GM12891 (cell line): Measurements from ENCODE around the gene FIG4.
"Not testable (repeated sequence)": the region's sequence is repeated elsewhere in the genome, so short reads cannot be mapped to it uniquely, and the experiment has no call there.

Experiments
- DNase-seq: peaks from one replicate; pipeline ENCODE4 v3.0.0; 2011; ENCODE audit warnings: low spot score; ENCODE audit not compliant: insufficient read length
- FAIRE-seq: peaks from 2 replicates; lab custom pipeline; 2011; peaks lifted over from hg19 to GRCh38; lab: Jason Lieb, UNC
- PAX5 ChIP-seq: IDR thresholded peaks from 2 replicates; pipeline ENCODE4 v1.6.1; 2011; ENCODE audit warnings: low read length, moderate library complexity, mild to moderate bottlenecking; ENCODE audit not compliant: insufficient read depth, severe bottlenecking
- POLR2A ChIP-seq: IDR thresholded peaks from 2 replicates; pipeline ENCODE4 v1.6.1; 2011; ENCODE audit warnings: low read depth, low read length, control low read depth
- POLR2AphosphoS5 ChIP-seq: IDR thresholded peaks from 2 replicates; pipeline ENCODE4 v1.6.1; 2011; ENCODE audit warnings: low read depth, low read length, control low read depth
- POU2F2 ChIP-seq: IDR thresholded peaks from 2 replicates; pipeline ENCODE4 v1.6.1; 2011; ENCODE audit warnings: low read depth, mild to moderate bottlenecking, control low read depth, low read length, moderate library complexity
- SPI1 ChIP-seq: IDR thresholded peaks from 2 replicates; pipeline ENCODE4 v1.6.1; 2011; ENCODE audit warnings: low read depth, low read length, control low read depth
- TAF1 ChIP-seq: IDR thresholded peaks from 2 replicates; pipeline ENCODE4 v1.6.1; 2011; ENCODE audit warnings: low read depth, low read length, control low read depth

FIG4 gene

DNA sequence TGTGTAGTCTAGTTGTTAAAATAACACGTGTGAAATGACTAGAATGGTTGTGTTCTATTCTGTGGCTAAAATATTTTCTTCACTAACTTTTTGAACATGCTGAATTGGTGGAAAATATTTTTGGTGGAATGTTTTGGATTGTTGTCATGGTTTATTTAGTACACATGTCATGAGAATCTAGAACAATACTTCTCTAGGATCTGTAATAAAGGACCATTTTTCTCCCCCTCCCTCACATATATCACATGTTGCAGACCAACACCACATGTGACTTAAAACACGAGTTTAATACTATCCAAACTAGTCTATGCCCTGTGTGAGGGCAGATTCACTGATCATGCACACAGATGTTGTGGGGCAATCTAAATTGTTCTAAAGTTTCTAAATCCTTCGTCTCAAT, 29.2 kb downstream of the FIG4 start:
- TF ChIP-seq SPI1, result no peak
- FAIRE-seq (no peak), DNase-seq (no peak)

DNA sequence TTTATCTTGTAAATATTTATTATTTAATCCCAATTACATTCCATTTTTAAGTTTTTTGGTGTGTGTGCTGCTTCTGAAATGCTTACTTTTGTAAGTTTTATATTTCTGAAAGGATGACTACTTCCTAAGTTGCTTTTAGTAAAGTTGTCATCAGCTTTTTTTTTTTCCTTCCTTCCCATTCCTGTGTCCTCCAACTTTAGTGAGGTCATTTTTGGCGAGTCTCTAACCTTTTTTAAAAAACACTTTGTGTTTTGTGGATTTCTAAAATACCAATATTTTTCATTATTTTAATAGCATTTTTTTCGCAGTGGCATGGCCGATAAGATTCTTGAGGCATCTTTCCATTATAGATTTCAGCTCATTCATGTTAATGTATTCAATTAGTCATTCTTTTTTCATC, 30.9 kb downstream of the FIG4 start:
- TF ChIP-seq POU2F2 (no peak), POLR2AphosphoS5 (no peak), SPI1 (no peak), POLR2A (no peak), PAX5 (no peak)
- DNase-seq, result no peak
- FAIRE-seq, result no peak

DNA sequence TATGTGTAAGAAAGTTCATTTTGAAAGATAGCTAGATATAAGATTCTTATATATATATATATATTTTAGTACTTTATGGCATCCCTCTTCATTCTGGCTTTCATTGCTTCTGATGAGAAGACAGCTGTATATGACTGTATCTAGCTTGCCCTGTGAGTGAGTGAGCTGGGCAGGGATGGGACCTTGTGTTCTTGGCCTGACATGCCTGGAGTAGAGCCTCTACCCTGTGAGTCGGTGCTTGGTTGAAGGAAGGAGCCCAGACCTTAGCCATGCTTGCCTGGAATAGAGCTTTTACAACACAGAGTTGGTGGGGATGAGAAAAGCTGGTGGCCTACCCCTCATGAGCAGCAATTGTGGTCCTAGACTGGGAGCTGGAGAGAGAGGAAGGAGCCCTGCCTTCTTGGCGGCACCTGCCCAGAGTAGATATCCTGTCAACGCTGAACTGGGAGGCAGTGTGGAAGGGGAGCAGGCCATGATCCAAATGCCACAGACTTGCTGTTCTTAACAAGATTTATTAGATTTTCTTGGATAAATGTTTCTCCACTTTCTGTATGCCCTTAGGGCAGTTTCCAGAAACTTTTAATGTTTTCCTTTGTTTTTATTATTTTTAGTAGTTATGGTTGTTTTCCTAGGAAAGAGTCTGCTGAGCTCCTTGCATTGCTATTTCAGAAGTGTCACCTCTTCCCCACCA, 31.6 kb downstream of the FIG4 start:
- no peak for DNase-seq
- no peak for FAIRE-seq
- TF ChIP-seq TAF1, result no peak
- no peak for TF ChIP-seq SPI1
- TF ChIP-seq PAX5, result no peak
- no peak for TF ChIP-seq POLR2A
- no peak for TF ChIP-seq POU2F2
- TF ChIP-seq POLR2AphosphoS5, result no peak

DNA sequence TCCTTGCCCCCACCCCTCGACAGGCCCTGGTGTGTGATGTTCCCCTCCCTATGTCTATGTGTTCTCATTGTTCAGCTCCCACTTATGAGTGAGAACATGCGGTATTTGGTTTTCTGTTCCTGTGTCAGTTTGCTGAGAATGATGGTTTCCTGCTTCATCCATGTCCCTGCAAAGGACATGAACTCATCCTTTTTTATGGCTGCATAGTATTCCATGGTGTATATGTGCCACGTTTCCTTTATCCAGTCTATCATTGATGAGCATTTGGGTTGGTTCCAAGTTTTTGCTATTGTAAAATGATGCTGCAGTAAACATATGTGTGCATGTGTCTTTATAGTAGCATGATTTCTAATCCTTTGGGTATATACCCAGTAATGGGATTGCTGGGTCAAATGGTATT, 34.2 kb downstream of the FIG4 start:
- DNase-seq, FAIRE-seq: not testable (repeated sequence)

DNA sequence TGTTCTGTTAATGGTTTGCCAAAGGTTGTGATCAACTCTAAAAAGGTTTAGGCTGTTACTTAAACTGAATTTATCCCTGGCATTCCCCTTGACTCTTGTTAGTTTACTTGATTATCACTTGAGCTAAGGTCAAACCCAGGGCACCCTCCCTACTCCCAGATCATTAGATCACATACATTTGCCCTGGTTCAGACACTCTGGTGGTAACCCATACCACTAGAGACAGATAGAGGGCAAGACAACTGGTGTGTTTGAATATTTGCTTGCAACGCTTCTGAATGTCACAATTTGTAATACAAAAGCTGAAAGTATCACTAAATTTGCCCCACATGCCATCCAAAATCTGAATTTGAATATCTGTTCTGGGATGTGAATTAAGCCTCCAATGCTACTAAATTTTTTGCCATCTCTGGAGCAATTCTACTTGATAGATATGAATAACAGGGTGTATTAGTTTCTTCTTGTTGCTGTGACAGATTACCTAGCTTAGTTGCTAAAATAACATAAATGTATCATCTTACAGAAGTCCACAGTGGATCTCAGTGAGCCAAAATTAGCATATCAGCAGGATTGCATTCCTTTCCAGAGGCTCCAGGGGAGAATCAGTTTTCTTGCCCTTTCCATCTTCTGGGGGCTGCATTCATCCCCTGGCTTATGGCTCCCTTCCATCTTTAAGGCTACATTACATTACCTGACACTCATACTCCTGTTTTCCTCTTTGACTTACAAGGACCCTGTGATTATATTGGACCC, 45.4 kb downstream of the FIG4 start:
- TF ChIP-seq POLR2A, result no peak
- no peak for TF ChIP-seq TAF1
- no peak for TF ChIP-seq SPI1
- no peak for TF ChIP-seq PAX5
- no peak for TF ChIP-seq POU2F2
- no peak for TF ChIP-seq POLR2AphosphoS5
- no peak for FAIRE-seq
- DNase-seq, result no peak

DNA sequence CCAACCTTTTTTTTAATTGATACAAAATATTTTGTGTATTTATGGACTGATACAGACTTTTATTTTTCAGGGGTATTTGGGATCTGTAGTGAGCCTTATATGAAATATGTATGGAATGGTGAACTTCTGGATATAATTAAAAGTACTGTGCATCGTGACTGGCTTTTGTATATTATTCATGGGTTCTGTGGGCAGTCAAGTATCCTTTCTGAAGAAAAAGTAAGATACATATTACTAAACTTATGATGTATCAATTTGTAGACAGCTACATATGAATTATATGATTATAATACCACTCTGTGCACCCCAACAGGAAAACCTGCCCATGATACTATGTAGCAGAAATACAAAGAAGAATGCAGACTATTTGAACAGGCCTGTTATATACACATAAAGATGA, 47.2 kb downstream of the FIG4 start:
- DNase-seq, result no peak
- FAIRE-seq, result no peak
- no peak for TF ChIP-seq POU2F2
- TF ChIP-seq TAF1, result no peak
- TF ChIP-seq POLR2A, result no peak
- no peak for TF ChIP-seq PAX5
- TF ChIP-seq SPI1, result no peak
- no peak for TF ChIP-seq POLR2AphosphoS5

DNA sequence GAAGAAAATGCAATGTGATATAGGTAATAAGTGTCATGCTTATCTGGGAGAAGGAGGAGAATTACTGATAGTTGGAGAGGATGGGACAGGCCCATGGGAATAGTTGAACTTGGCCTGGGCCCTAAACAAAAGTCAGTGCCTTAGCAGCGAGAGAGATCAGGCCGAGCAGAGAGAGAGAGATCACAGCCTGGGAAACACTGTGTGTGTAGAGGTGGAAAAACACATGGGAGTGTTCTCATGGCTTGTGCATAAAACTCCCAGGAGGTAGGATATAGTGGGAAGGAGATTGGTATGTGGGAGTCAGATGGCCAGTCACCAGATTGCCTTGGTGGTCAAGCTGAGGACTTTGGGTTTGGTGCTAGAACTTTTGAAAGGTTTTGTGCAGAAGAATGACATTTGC, 47.6 kb downstream of the FIG4 start:
- TF ChIP-seq PAX5, result no peak
- TF ChIP-seq TAF1, result no peak
- TF ChIP-seq POLR2AphosphoS5, result no peak
- no peak for TF ChIP-seq POLR2A
- no peak for TF ChIP-seq POU2F2
- no peak for TF ChIP-seq SPI1
- DNase-seq (no peak), FAIRE-seq (no peak)

DNA sequence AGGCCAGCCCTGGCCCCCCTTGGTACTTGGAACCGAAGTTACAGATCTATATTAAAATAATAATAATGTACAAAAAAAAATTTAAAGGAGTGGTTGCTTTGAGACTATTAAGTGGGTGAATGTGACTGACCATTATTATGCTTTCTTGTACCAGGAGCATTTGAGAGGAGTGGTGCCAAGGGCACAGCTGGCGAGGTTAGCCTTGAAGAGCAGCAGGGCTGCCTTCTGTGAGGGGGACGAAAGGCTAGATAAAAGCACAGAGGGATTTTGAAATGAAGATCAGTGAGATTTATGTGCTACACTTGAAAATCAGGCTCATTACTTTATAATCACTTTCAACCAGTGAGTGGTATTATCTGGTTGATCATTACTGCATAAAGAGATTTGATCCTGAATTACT, 48.6 kb downstream of the FIG4 start:
- FAIRE-seq (no peak), DNase-seq (no peak)
- no peak for TF ChIP-seq POLR2A
- no peak for TF ChIP-seq POU2F2
- no peak for TF ChIP-seq POLR2AphosphoS5
- no peak for TF ChIP-seq SPI1
- TF ChIP-seq TAF1, result no peak
- no peak for TF ChIP-seq PAX5

DNA sequence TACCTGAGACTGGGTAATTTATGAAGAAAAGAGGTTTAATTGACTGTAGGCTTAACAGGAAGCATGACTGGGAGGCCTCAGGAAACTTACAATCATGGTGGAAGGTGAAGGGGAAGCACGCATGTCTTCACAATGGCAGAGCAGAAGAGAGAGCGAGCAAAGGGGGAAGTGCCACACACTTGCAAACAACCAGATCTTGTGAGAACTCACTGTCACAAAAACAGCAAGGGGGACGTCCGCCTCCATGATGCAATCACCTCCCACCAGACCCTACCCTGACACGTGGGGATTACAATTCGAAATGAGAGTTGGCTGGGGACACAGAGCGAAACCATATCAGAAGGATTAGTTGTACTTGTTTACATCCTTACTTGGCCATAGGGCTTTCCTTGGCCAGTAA, 49.7 kb downstream of the FIG4 start:
- no peak for FAIRE-seq
- TF ChIP-seq PAX5 (no peak), SPI1 (0 out of 2 replicates have a peak, but pooled peaks have one; percentile 15)
- no peak for DNase-seq

DNA sequence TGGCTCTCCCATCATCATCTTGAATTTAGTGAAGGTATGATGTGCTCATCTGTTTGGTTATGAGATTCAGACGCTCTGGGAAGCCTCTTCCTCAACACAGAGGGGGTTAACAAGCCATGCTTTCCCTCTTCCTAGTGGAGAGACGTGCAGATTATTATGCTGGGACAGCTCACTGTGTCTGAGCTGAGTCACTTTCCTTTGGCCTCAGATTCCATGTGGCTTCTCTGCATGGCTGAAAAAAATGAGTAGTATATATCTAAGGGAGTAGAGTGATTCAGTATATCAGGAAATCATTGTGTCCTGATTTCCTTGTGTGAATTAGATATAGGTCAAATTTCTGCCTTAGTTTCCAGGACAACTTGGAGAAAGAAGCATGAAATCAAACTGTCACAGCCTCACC, 52.6 kb downstream of the FIG4 start:
- no peak for TF ChIP-seq POLR2A
- TF ChIP-seq PAX5, result no peak
- TF ChIP-seq POLR2AphosphoS5, result no peak
- TF ChIP-seq TAF1, result no peak
- no peak for TF ChIP-seq SPI1
- no peak for TF ChIP-seq POU2F2
- FAIRE-seq (no peak), DNase-seq (no peak)

DNA sequence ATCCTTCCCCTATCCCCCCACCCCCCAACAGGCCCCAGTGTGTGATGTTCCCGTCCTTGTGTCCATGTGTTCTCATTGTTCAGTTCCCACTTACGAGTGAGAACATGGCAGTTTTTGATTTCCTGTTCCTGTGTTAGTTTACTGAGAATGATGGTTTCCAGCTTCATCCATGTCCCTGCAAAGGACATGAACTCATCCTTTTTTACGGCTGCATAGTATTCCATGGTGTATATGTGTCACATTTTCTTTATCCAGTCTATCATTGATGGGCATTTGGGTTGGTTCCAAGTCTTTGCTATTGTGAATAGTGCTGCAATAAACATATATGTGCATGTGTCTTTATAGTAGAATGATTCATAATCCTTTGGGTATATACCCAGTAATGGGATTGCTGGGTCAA, 53.7 kb downstream of the FIG4 start:
- not testable (repeated sequence) for DNase-seq, FAIRE-seq

DNA sequence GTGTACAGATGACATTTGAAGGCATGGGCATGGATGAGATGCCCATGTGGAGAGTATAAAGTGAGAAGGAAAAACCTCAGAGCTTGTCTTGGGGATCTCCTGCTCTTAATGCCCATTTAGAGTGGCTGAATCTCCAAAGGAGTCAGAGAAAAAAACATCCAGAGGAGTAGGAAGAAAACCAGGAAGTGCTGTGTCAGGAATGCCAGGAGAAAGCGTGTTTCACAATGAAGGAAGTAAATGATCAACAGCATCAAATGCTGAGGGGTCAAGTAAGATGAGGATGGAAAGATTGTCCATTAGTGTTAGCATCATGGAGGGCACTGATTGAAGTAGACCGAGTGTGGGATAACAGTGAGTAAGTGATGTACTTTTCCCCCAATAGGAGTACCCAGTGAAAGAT, 56.1 kb downstream of the FIG4 start:
- TF ChIP-seq TAF1, result no peak
- TF ChIP-seq POU2F2, result no peak
- no peak for TF ChIP-seq SPI1
- no peak for TF ChIP-seq POLR2AphosphoS5
- no peak for TF ChIP-seq PAX5
- no peak for TF ChIP-seq POLR2A
- no peak for FAIRE-seq
- DNase-seq, result no peak
